Motor neuron (in vitro differentiated cells): Measurements from ENCODE around the gene ITIH6. TPM values are rescaled to one million over a fixed set of nuclear protein-coding genes. Genes with fewer than 3 reads are reported as not detected.
"Not testable (repeated sequence)": the region's sequence is repeated elsewhere in the genome, so short reads cannot be mapped to it uniquely, and the experiment has no call there.

Experiments used
- ATAC-seq, 8 experiments: fragments of 200-7000 bp; cut with Tn5 transposase; replicated peaks in 6 of 8; 2 replicates each; pipeline ENCODE4 v1.8.0; 2021; ENCODE audit warnings: mild to moderate bottlenecking in 8 of 8, moderate library complexity in 8 of 8
- H3K27ac ChIP-seq, 2 donors: fragments of 250-450 bp; sonication (Bioruptor Pico); 2 replicates each; pipeline ENCODE4 v1.9.0; 2021; ENCODE audit warnings: antibody characterized with exemption in 2 of 2, mild to moderate bottlenecking in 2 of 2, moderate library complexity in 1 of 2
- H3K4me1 ChIP-seq, 2 donors: fragments of 250-450 bp; sonication (Bioruptor Pico); replicated peaks in 1 of 2; 2 replicates each; pipeline ENCODE4 v1.6.1; 2021; ENCODE audit warnings: antibody characterized with exemption in 2 of 2, mild to moderate bottlenecking in 2 of 2, moderate library complexity in 1 of 2
- H3K4me3 ChIP-seq, 5 donors: fragments of 250-450 bp; sonication (Bioruptor Pico); 2 replicates each; pipeline ENCODE4 v1.9.0; 2021; ENCODE audit warnings: antibody characterized with exemption in 5 of 5, mild to moderate bottlenecking in 5 of 5, moderate library complexity in 4 of 5
- WGBS, 10 experiments: fragments of 450-650 bp; shearing (Covaris generic); methylation state at CpG; one replicate each; pipeline ENCODE4 v1.0.0; 2022; 5-methylcytosine and 5-hydroxymethylcytosine counted together
- in situ Hi-C, 9 experiments: fragments of 400-800 bp; cut with MboI; loops; one replicate each; pipeline ENCODE4 v1.15.0; 2021; ENCODE audit warnings: low sequenced_read_pairs in 9 of 9, low pct_unique_long_range_greater_than_20kb in 2 of 9; ENCODE audit not compliant: unreplicated experiment in 9 of 9
- total RNA-seq, 8 experiments: library from RNA; unstranded; fragments of 300-600 nt; gene quantifications; 2 replicates each; pipeline versions ENCODE4 v1.2.3 to v1.2.4, GENCODE V29; 2022

ITIH6 gene, protein sequence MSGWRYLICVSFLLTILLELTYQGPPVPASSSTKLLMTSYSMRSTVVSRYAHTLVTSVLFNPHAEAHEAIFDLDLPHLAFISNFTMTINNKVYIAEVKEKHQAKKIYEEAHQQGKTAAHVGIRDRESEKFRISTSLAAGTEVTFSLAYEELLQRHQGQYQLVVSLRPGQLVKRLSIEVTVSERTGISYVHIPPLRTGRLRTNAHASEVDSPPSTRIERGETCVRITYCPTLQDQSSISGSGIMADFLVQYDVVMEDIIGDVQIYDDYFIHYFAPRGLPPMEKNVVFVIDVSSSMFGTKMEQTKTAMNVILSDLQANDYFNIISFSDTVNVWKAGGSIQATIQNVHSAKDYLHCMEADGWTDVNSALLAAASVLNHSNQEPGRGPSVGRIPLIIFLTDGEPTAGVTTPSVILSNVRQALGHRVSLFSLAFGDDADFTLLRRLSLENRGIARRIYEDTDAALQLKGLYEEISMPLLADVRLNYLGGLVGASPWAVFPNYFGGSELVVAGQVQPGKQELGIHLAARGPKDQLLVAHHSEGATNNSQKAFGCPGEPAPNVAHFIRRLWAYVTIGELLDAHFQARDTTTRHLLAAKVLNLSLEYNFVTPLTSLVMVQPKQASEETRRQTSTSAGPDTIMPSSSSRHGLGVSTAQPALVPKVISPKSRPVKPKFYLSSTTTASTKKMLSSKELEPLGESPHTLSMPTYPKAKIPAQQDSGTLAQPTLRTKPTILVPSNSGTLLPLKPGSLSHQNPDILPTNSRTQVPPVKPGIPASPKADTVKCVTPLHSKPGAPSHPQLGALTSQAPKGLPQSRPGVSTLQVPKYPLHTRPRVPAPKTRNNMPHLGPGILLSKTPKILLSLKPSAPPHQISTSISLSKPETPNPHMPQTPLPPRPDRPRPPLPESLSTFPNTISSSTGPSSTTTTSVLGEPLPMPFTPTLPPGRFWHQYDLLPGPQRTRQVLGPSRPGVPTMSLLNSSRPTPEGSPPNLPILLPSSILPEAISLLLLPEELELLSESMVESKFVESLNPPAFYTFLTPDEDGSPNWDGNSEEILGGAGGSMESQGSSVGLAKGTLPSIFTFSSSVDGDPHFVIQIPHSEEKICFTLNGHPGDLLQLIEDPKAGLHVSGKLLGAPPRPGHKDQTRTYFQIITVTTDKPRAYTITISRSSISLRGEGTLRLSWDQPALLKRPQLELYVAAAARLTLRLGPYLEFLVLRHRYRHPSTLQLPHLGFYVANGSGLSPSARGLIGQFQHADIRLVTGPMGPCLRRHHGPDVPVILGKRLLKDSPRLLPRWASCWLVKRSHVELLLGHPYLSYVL
- under 1 TPM in 5 of 8 experiments, not detected in 3; under 0.01 to 0.41 (median 0.14) TPM for total RNA-seq

DNA sequence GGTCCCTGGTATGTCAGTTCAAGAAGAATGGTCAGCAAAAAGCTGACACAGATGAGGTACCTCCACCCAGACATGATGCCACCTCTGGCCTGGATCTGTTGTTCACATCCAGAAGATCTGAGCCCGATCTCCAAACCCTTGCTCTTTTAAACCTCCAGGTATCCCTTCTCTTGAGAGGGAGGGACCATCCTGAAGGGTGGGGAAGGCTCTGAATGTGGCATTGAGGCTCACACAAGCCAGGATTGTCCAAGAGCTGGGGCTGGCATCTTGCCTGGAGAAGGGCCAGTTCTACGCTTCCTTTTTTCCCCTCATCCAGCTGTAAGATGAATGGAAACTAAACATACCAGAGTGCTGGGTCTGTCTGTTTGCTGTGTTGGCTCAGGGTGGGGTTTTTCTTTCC lies at the start of gene ITIH6:
ITIH6 (minus strand) TSS at position 119 of the 400 bp plus-strand sequence; CDS start at position 74, 45 bp downstream.
- peak in 2 of 8 experiments; percentile 25 to 80 for ATAC-seq
- Histone ChIP-seq H3K4me1 (no peaks in the 10 kb centered on the region), H3K27ac (no peak within 1 kb of the TSS), H3K4me3 (no peak within 1 kb of the TSS)
- in situ Hi-C loops, result loop anchor here in 1 of 9 experiments (25.0 kb wide), 1 partner anchor 161 kb away; no protein-coding TSS in a partner anchor
- 33% methylated on average over 1 of the region's 2 CpGs; no CpG with 5 or more reads in 9 of the 10 experiments for WGBS, 10 experiments

DNA sequence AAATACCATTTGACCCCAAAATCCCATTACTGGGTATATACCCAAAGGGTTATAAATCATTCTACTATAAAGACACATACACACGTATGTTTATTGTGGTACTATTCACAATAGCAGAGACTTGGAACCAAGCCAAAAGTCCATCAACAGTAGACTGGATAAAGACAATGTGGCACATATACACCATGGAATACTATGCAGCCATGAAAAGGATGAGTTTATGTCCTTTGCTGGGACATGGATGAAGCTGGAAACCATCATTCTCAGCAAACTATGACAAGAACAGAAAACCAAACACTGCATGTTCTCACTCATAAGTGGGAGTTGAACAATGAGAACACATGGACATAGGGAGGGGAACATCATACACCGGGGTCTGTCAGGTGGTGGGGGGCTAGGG lies 49.6 kb upstream of the ITIH6 start:
- H3K4me3 ChIP-seq, H3K27ac ChIP-seq, in situ Hi-C loops, ATAC-seq, H3K4me1 ChIP-seq: not testable (repeated sequence)
- 43% methylated on average over 1 of the region's 2 CpGs; no CpG with 5 or more reads in 9 of the 10 experiments for WGBS, 10 experiments

DNA sequence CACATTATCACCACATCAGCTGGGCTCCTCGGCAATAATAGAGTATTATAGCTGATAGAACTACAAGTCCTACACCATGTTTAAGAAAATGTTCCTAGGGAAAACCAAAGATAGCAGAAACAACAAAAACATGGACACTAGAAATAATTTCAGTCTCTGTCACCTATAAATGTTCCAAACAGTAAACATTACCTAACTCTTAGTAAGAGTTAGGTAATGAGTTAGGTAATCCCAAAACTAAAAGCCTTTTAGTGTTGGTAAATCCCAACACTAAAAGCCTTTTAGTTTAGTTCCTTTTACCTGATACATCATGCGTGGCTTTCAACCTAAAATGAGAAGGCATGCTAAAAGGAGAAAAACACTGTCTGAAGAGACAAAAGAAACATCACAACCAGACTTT lies 45.0 kb upstream of the ITIH6 start:
- Histone ChIP-seq H3K4me1 (peaks cover 4 to 6% of the 10 kb centered on the region in 2 donors), H3K27ac (no peak overlapping the region), H3K4me3 (no peak overlapping the region)
- 9 to 100% (median 35%) methylated on average over 1 to 2 of the region's 2 CpGs; no CpG with 5 or more reads in 4 of the 10 experiments for WGBS, 10 experiments
- in situ Hi-C loops, result no loop called here
- ATAC-seq, result no peak

DNA sequence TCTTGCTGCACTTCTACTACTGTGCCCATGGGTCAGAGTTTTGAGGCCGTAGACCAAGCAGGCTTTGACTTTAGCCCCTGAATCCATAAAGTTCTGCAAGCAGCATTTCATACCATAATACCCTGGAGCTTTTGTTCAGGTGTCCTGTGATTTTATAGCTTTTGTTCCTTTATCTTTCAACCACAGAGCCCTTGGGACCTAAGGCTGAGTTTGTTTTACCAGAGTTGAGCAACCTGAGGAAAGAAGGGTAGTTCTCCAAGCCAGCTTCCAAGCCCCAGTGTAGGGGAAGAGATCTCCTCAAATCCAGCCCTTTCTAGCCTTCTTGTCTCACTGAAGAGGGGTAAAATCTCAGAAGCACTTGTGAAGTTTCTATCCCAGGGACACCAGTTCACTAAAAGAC lies 44.6 kb upstream of the ITIH6 start:
- ATAC-seq, result no peak
- Histone ChIP-seq H3K27ac (no peak overlapping the region), H3K4me1 (peaks cover 4 to 6% of the 10 kb centered on the region in 2 donors), H3K4me3 (no peak overlapping the region)
- in situ Hi-C loops, result no loop called here
- WGBS, 10 experiments, result no CpG with 5 or more reads among the region's 1 CpG

DNA sequence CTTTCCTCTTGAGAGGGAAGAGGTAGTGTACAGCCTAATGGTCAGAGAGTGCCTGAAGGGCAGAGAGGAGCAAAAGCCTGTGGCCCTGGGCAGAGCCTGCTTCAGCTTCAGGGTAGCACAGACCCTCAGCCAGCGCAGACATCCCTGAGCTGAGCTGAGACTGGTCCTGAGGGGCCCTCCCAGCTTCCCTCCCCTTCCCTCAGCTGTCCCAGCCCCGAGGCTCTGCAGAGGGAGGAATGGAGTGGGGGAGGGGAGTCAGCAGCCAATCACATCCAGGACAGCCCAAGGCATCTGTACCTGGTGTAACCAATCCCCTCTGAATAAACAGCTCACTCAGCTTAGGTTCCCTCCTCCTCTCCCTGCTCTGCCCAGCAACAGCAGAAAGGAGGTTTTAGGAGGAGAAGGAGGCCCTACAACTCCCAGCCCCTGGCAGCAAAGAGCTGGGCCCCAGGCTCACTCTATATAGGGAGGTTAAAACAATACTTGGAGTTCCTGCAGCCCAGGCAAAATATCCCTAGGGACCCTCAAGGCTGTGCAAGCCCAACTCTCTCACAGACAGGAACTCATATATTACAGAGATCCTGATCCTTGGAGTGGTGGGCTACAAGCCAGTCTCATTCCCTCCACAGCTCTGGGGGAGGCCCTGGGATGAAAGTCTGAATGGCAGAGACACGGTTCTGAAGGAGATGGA lies 43.3 kb upstream of the ITIH6 start:
- H3K4me1 ChIP-seq, in situ Hi-C loops, H3K4me3 ChIP-seq: not testable (repeated sequence)
- ATAC-seq, result peak; percentile 92 to 100 (median 100)
- peak overlapping the region; percentile 66 for H3K27ac ChIP-seq
- 14 to 20% (median 17%) methylated on average over 1 of the region's 3 CpGs; no CpG with 5 or more reads in 7 of the 10 experiments for WGBS, 10 experiments

DNA sequence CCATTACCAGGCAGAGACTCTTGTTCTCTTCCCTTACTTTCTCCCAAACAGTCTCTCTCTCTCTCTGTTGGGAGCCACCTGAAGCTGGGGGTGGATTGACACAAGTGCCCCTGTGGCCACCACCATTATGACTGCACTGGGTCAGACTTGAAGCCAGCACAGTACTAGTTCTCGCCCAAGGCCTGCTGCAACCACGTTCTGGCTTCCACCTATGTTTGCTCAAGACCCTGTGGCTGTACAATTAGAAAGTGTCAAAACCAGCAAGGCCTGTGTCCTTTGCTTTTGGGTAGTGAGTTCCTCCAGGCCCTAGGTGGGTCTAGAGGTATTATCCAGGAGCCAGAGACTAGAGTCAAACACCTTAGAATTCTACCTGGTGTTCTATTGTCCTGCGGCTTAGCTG lies 40.5 kb upstream of the ITIH6 start:
- WGBS, 10 experiments, result 43 to 92% methylated on average over 1 to 2 of the region's 3 CpGs; no CpG with 5 or more reads in 8 of the 10 experiments
- ATAC-seq, result no peak
- Histone ChIP-seq H3K4me3 (no peak overlapping the region), H3K27ac (no peak overlapping the region), H3K4me1 (peaks cover 4 to 6% of the 10 kb centered on the region in 2 donors)
- in situ Hi-C loops, result no loop called here

DNA sequence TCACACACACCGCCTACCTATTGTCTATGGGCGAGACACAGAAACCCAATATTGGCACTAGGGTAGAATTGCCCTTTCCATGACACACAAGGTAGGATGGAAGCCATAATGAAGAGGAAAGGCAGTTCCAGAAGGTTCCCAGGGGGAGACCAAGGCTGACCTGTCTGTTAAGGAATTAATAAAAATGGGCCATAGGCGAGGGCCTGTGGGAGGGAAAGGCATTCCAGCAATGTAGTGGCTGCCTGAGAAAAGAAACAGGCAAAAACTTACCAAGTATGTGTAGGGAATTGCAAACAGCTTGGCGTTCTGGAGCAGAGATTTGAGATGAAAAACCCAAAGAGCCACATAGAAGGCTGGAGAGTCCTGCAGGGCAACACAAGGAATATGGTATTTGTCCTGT lies 28.5 kb upstream of the ITIH6 start:
- no peaks in the 10 kb centered on the region for H3K4me1 ChIP-seq
- WGBS, 10 experiments, result 58 to 73% methylated on average over 2 to 3 of the region's 4 CpGs; no CpG with 5 or more reads in 8 of the 10 experiments
- no peak overlapping the region for H3K27ac ChIP-seq
- no peak overlapping the region for H3K4me3 ChIP-seq
- in situ Hi-C loops, result no loop called here
- no peak for ATAC-seq

DNA sequence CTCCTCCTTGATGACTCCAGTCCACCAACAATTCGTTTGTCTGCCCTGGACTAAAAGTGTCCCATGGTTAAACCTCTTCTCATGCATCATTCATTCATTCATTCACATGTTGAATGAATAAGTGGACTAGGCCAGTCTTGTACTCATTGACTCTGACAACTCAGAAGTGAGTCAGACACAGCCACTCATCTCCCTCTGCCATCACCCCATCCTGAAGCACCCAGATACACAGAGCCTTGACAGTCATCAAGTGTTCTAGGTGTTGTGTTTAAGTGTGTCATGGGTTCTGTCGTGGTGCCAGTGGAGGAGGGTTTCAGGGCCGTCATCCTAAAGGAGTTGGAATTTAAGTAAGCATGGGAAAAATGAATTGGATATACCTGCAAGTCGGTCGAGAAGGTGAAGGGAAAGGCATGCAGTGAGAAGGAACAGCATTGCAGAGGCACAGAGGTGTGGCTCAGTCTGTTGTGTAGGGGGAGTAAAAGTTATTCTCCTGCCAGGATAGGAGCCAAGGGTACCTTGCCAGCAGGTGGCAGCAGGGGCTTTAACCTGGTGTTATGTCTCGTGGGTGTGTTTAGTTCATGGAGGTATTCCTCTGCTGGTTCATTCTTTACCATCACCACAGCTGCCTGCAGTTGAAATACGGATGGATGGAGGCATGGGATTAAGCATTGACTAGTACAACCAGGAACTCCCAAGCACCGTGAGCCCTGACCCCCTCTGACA lies 27.8 kb upstream of the ITIH6 start:
- ATAC-seq, result no peak
- WGBS, 10 experiments, result 17 to 100% (median 40%) methylated on average over 1 to 4 of the region's 8 CpGs; no CpG with 5 or more reads in 7 of the 10 experiments

DNA sequence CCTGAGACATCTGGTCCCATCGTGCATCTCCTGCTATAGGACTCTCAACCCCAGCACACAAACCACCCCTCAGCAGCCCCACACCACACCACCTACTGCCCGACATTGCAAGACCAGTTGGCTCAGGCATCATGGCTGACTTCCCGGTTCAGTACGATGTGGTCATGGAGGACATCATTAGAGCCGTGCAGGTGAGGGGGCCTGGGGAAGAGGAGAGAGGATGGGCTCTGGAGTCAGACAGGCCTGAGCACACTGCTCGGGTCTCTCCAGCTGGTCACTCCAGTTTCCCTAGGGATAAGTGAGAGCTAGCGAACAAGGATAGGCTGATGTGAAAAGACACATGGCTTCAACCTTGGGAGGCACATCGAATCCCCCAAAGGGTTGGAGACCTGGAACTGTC lies 26.7 kb upstream of the ITIH6 start:
- Histone ChIP-seq H3K4me3 (no peak overlapping the region), H3K4me1 (no peaks in the 10 kb centered on the region), H3K27ac (no peak overlapping the region)
- ATAC-seq, result no peak
- 72 to 100% (median 100%) methylated on average over 1 to 4 of the region's 8 CpGs; no CpG with 5 or more reads in 7 of the 10 experiments for WGBS, 10 experiments
- in situ Hi-C loops, result no loop called here

More for the DNA sequence above, 27.8 kb upstream of the ITIH6 start:
- in situ Hi-C loops, result no loop called here
- Histone ChIP-seq H3K4me3 (no peak overlapping the region), H3K4me1 (no peaks in the 10 kb centered on the region), H3K27ac (no peak overlapping the region)

DNA sequence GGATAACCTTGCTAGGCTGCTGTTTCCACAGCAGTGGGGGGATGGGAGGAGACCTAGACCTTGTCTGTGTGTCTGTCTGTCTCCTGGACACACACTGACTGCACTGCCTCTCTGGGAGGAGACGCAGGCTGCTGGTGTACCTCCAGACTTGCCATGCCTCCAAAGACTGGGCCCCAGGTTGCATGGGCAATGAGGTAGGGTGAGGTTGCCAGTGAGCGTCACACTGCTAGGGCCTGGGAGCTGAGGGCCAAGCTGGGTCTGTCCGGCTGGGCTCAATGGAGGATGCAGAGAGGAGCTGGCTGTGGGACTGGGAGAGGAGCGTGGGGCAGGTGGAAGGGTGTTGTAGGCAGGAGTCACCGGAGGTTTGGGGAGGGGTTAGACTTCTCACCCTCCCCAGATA lies 26.1 kb upstream of the ITIH6 start:
- Histone ChIP-seq H3K4me3 (no peak overlapping the region), H3K4me1 (no peaks in the 10 kb centered on the region), H3K27ac (no peak overlapping the region)
- in situ Hi-C loops, result no loop called here
- WGBS, 10 experiments, result 57% methylated on average over 3 of the region's 5 CpGs; no CpG with 5 or more reads in 9 of the 10 experiments
- no peak for ATAC-seq

DNA sequence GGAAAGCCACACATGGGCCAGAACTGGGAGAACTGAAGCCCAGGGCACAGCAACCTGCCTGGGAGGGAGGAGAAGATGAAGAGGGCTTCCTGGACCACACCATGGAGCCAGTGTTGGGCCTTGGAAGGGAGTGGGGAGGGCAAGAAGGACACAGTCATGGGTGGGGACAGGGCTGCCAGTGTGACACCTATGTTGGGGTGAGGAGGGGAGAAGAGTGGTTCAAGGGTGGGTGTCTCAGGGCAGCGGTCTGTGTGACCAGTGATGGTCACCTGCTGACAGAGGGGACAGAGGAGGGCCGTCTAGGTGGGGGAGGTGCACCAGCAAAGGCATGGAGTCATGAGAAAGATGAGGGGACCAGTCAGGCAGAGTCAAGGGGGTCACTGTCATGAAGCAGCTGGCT lies 23.3 kb upstream of the ITIH6 start:
- no peak for ATAC-seq
- Histone ChIP-seq H3K4me3 (no peak overlapping the region), H3K27ac (no peak overlapping the region), H3K4me1 (no peaks in the 10 kb centered on the region)
- in situ Hi-C loops, result no loop called here
- no CpG with 5 or more reads among the region's 2 CpGs for WGBS, 10 experiments
